HG03097 (cell line): Measurements from ENCODE around the gene ZNF558.
"Not testable (repeated sequence)": the region's sequence is repeated elsewhere in the genome, so short reads cannot be mapped to it uniquely, and the experiment has no call there.

Experiments
- ATAC-seq: cut with Tn5 transposase; IDR thresholded peaks from one replicate; pipeline ENCODE4 v1.9.1; 2021; ENCODE audit not compliant: unreplicated experiment, low FRiP score

The ZNF558 gene

DNA sequence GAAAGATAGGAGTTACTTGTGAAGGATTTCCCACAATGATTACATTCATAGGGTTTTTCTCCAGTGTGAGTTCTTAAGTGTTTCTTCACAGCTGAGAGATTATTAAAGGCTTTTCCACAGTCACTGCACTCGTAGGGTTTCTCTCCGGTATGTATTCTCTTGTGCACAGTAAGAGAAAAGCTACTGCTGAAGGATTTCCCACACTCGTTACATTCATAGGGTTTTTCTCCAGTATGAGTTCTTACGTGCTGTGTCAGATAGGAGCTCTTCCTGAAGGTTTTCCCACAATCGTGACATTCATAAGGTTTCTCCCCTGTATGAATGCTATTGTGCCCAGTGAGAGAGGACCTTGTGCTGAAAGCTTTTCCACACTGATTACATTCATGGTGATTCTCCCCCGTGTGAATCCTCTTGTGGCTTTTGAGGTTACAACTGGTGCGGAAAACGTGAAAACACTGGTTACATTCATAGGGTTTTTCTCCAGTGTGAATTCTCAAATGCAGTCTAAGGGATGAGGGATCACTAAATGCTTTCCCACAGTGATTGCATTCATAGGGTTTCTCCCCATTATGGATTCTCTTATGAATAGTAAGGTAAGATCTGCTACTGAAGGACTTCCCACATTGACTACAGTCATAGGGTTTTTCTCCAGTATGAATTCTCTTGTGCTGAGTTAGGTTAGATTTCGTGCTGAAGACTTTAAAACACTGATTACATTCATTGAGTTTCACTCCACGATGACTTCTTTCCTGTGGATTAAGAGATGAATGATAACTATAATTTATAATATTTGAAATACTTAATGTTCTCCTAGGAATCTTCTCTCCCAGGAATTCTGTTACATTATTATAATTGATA, 20.6 kb downstream of the ZNF558 start:
- no peak for ATAC-seq

- no peak for ATAC-seq
Observed at GRCh38 chr19:8806661-8807060, 25.4 kb downstream of the ZNF558 start.

- ATAC-seq = no peak
Observed at GRCh38 chr19:8794823-8795222, 37.3 kb downstream of the ZNF558 start.

GRCh38 chr19:8773587-8773986, 58.5 kb downstream of the ZNF558 start:
- not testable (repeated sequence) for ATAC-seq

GRCh38 chr19:8769265-8769664, 62.8 kb downstream of the ZNF558 start:
- ATAC-seq = not testable (repeated sequence)

DNA sequence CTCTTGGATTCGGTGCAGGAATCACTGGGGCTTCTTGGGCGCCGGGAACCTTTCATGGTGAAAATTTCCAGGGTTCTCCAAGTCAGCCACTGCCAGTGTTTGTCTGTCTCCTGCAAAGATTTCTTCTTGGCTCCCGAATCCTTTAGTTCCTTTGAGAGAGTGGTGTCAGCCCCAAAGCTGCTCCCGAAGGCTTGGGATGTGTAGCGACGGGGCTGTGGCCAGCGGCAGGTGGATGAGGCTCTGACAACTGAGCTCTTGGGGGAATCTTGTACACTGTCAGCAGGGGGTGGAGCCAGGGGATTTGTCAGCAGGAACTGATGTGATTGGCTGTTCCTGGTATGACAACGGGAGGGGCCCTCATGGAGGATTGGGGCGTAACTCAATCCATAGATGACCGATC, 64.8 kb downstream of the ZNF558 start:
- ATAC-seq = not testable (repeated sequence)
